H1 (cell line): Measurements from ENCODE around the gene CT47B1. TPM values are rescaled to one million over a fixed set of nuclear protein-coding genes. Genes with fewer than 3 reads are reported as not detected.

Source experiments
- CTCF ChIA-PET: fragments of 300-600 bp; sonication (Branson Sonifier 250); formaldehyde crosslinking; loops from one replicate; lab custom pipeline; 2021; ENCODE audit not compliant: partially characterized antibody; lab: Charles Lee
- POLR2A ChIA-PET: fragments of 300-600 bp; sonication (Branson Sonifier 250); formaldehyde crosslinking; loops from one replicate; lab custom pipeline; 2021; ENCODE audit warnings: inconsistent platforms; ENCODE audit not compliant: partially characterized antibody; lab: Charles Lee
- DNase-seq, 2 experiments: peaks; one replicate each; pipeline versions ENCODE4 v3.0.0 to v3.0.0-alpha.2; 2010 to 2022; ENCODE audit warnings: low spot score in 2 of 2, low read depth in 1 of 2, mixed read lengths in 1 of 2
- FAIRE-seq: peaks from 2 replicates; lab custom pipeline; 2011; peaks lifted over from hg19 to GRCh38; lab: Jason Lieb, UNC
- H2AFZ ChIP-seq: 2 replicates; pipeline ENCODE4 v1.8.1; 2012; ENCODE audit warnings: low read length, inconsistent platforms
- H2AK5ac ChIP-seq: 2 replicates; pipeline ENCODE4 v1.6.1; 2013; ENCODE audit warnings: low read depth, low read length
- H2BK120ac ChIP-seq: replicated peaks from 2 replicates; pipeline ENCODE3; 2013; ENCODE audit warnings: low read depth, low read length, inconsistent platforms
- H2BK12ac ChIP-seq: 2 replicates; pipeline ENCODE4 v1.6.1; 2013; ENCODE audit warnings: low read depth, low read length
- H2BK15ac ChIP-seq: 2 replicates; pipeline ENCODE4 v1.6.1; 2013; ENCODE audit warnings: low read length
- H2BK20ac ChIP-seq: 2 replicates; pipeline ENCODE4 v1.6.1; 2013; ENCODE audit warnings: low read length
- H2BK5ac ChIP-seq: 2 replicates; pipeline ENCODE4 v1.6.1; 2013; ENCODE audit warnings: low read depth, low read length
- H3K14ac ChIP-seq: 2 replicates; pipeline ENCODE4 v1.6.1; 2013; ENCODE audit warnings: inconsistent platforms; ENCODE audit not compliant: insufficient read length
- H3K18ac ChIP-seq: 2 replicates; pipeline ENCODE4 v1.6.1; 2013; ENCODE audit warnings: low read length; ENCODE audit errors: extremely low read depth
- H3K23ac ChIP-seq: 2 replicates; pipeline ENCODE4 v1.6.1; 2013; ENCODE audit warnings: inconsistent platforms; ENCODE audit not compliant: insufficient read length
- H3K23me2 ChIP-seq: 2 replicates; pipeline ENCODE4 v1.6.1; 2013; ENCODE audit warnings: low read depth, low read length
- H3K27ac ChIP-seq: 2 replicates; pipeline ENCODE4 v1.6.1; 2011; ENCODE audit warnings: low read depth, low read length, inconsistent platforms
- H3K27me3 ChIP-seq, 4 experiments: replicated peaks in 1 of 4; 1 replicate in 1 of 4; 2 replicates in 3 of 4; pipeline versions ENCODE4 v1.6.1 to v1.8.1; 2011 to 2013; ENCODE audit warnings: low read length in 3 of 4, mild to moderate bottlenecking in 3 of 4, inconsistent platforms in 2 of 4, mixed read lengths in 2 of 4, moderate library complexity in 1 of 4; ENCODE audit not compliant: control insufficient read depth in 3 of 4, insufficient read depth in 3 of 4; ENCODE audit errors: extremely low read depth in 1 of 4
- H3K36me3 ChIP-seq, 4 experiments: 2 replicates each; pipeline versions ENCODE4 v1.6.1 to v1.8.1; 2011 to 2013; ENCODE audit warnings: mild to moderate bottlenecking in 4 of 4, low read length in 3 of 4, moderate library complexity in 2 of 4, control low read depth in 1 of 4, inconsistent platforms in 1 of 4; ENCODE audit not compliant: insufficient read depth in 4 of 4, control insufficient read depth in 2 of 4
- H3K4ac ChIP-seq: replicated peaks from 2 replicates; pipeline ENCODE3; 2013; ENCODE audit warnings: low read length, low read depth, mixed read lengths, inconsistent platforms; ENCODE audit not compliant: insufficient read length
- H3K4me1 ChIP-seq, 4 experiments: replicated peaks in 1 of 4; 1 replicate in 1 of 4; 2 replicates in 3 of 4; pipeline versions ENCODE4 v1.6.1 to v1.8.1; 2011 to 2013; ENCODE audit warnings: low read length in 3 of 4, inconsistent platforms in 2 of 4, mixed read lengths in 1 of 4; ENCODE audit not compliant: insufficient read depth in 4 of 4, control insufficient read depth in 3 of 4
- H3K4me2 ChIP-seq, 2 experiments: 2 replicates each; pipeline versions ENCODE4 v1.6.1 to v1.8.1; 2011 to 2013; ENCODE audit warnings: low read depth in 2 of 2, low read length in 2 of 2, control low read depth in 1 of 2, inconsistent platforms in 1 of 2, mild to moderate bottlenecking in 1 of 2; ENCODE audit not compliant: insufficient read depth in 1 of 2
- H3K4me3 ChIP-seq, 4 experiments: fragments of 200-600, 300-600 bp in 1 of 4; sonication (generic), shearing (Covaris generic), sonication (Bioruptor Twin) in 1 of 4; 2 replicates each; pipeline versions ENCODE4 v1.5.1 to v1.8.1; 2011 to 2016; ENCODE audit warnings: low read length in 4 of 4, low read depth in 3 of 4, control low read depth in 2 of 4, inconsistent platforms in 2 of 4, mild to moderate bottlenecking in 2 of 4, mixed read lengths in 1 of 4, moderate library complexity in 1 of 4; ENCODE audit not compliant: insufficient read depth in 2 of 4; ENCODE audit errors: extremely low read depth in 1 of 4
- H3K56ac ChIP-seq: replicated peaks from 2 replicates; pipeline ENCODE3; 2013; ENCODE audit warnings: low read depth, mild to moderate bottlenecking, mixed read lengths, low read length, inconsistent platforms; ENCODE audit not compliant: insufficient read length
- H3K79me1 ChIP-seq: 2 replicates; pipeline ENCODE4 v1.6.1; 2013; ENCODE audit warnings: low read depth, low read length, control low read depth
- H3K79me2 ChIP-seq, 2 experiments: 2 replicates each; pipeline versions ENCODE4 v1.6.1 to v1.8.1; 2012 to 2013; ENCODE audit warnings: low read length in 2 of 2, mild to moderate bottlenecking in 2 of 2, inconsistent platforms in 1 of 2; ENCODE audit not compliant: insufficient read depth in 2 of 2, control insufficient read depth in 1 of 2
- H3K9ac ChIP-seq, 4 experiments: replicated peaks in 1 of 4; 1 replicate in 1 of 4; 2 replicates in 3 of 4; pipeline versions ENCODE4 v1.6.1 to v1.8.1; 2011 to 2013; ENCODE audit warnings: low read depth in 3 of 4, low read length in 3 of 4, control low read depth in 2 of 4, mild to moderate bottlenecking in 2 of 4, moderate library complexity in 2 of 4, inconsistent platforms in 1 of 4; ENCODE audit errors: extremely low read depth in 1 of 4
- H3K9me3 ChIP-seq, 2 experiments: 2 replicates each; pipeline versions ENCODE4 v1.6.1 to v1.8.1; 2012 to 2013; ENCODE audit warnings: mild to moderate bottlenecking in 2 of 2, moderate library complexity in 2 of 2, control low read depth in 1 of 2, inconsistent platforms in 1 of 2, low read depth in 1 of 2, low read length in 1 of 2, mixed read lengths in 1 of 2; ENCODE audit not compliant: insufficient read depth in 2 of 2
- H4K20me1 ChIP-seq, 2 experiments: replicated peaks in 1 of 2; 2 replicates each; pipeline versions ENCODE3 to v1.8.1; 2011 to 2013; ENCODE audit warnings: inconsistent platforms in 2 of 2, low read length in 2 of 2, mild to moderate bottlenecking in 1 of 2; ENCODE audit not compliant: insufficient read depth in 2 of 2, control insufficient read depth in 1 of 2
- H4K5ac ChIP-seq: 2 replicates; pipeline ENCODE4 v1.6.1; 2013; ENCODE audit warnings: low read length, low read depth, mixed read lengths, inconsistent platforms; ENCODE audit not compliant: insufficient read length
- H4K8ac ChIP-seq: 2 replicates; pipeline ENCODE4 v1.8.0; 2013; ENCODE audit warnings: mild to moderate bottlenecking, moderate library complexity, low read length, inconsistent platforms; ENCODE audit not compliant: insufficient read depth; ENCODE audit errors: extremely low read depth
- H4K91ac ChIP-seq: replicated peaks from 2 replicates; pipeline ENCODE3; 2013; ENCODE audit warnings: low read length, mixed read lengths, inconsistent platforms; ENCODE audit not compliant: insufficient read length
- MAX ChIP-seq: IDR thresholded peaks from 2 replicates; pipeline ENCODE4 v1.6.1; 2012; ENCODE audit warnings: inconsistent platforms
- WGBS, 2 experiments: shearing (Covaris generic) in 1 of 2; methylation state at CpG; one replicate each; pipeline versions ENCODE4 v1.1.6 to v1.1.7; 2013 to 2015; ENCODE audit warnings: low lambda C conversion rate in 2 of 2, mixed read lengths in 2 of 2, inconsistent platforms in 1 of 2, low coverage in 1 of 2, missing lambda C conversion rate in 1 of 2; ENCODE audit not compliant: insufficient replicate concordance in 2 of 2, insufficient coverage in 1 of 2, insufficient read length in 1 of 2; ENCODE audit errors: extremely low coverage in 1 of 2, missing lambda C conversion rate in 1 of 2; 5-methylcytosine and 5-hydroxymethylcytosine counted together
- polyA plus RNA-seq, 7 experiments: library from polyadenylated mRNA; depleted of rRNA in 3 of 7; stranded (reverse) in 5 of 7; unstranded in 2 of 7; fragments of >200 nt in 5 of 7; fragments of 200-250 nt in 2 of 7; gene quantifications; 1 replicate in 5 of 7; 2 replicates in 1 of 7; 4 replicates in 1 of 7; pipeline versions ENCODE4 v1.2.1 to v1.2.3, GENCODE V29; 2011 to 2013; ENCODE audit warnings: missing spikeins in 2 of 7, mixed read lengths in 2 of 7
- total RNA-seq: library from RNA; stranded (reverse); fragmentation: NEBNext Ultra II Directional; extraction: Animal tissue kit (Norgen Biotek cat#: 25700); gene quantifications from 2 replicates; pipeline ENCODE4 v1.2.1, GENCODE V29; 2021

Gene CT47B1
- total and polyA plus RNA-seq, 2 of the 8 experiments (the other 6 are each of a cell fraction or from before 2014, with no cell fraction given) = not detected

- Histone ChIP-seq H3K4me3 (no peak overlapping the region), H4K8ac (no peak overlapping the region), H4K91ac (no peak overlapping the region), H3K9me3 (0 out of 4 replicates have a peak, but pooled peaks cover 0 to 4% of the 10 kb centered on the region in 2 experiments)
- TF ChIP-seq MAX = no peak
- TF ChIP-seq, all 59 proteins: peak for 0
- POLR2A ChIA-PET = no interaction called here
- Histone ChIP-seq H3K23ac (no peak overlapping the region), H3K4ac (no peak overlapping the region), H2BK20ac (no peak overlapping the region), H3K4me1 (no peaks in the 10 kb centered on the region), H3K14ac (no peak overlapping the region), H3K27ac (no peak overlapping the region), H3K79me1 (no peaks in the 10 kb centered on the region), H3K56ac (no peak overlapping the region), H2BK5ac (no peak overlapping the region), H3K4me2 (no peak overlapping the region), H3K27me3 (peaks cover 0 to 3% (median 0%) of the 10 kb centered on the region in 4 experiments; a peak in 1 of 7 replicates), H3K36me3 (no peaks in the 10 kb centered on the region), H3K79me2 (no peaks in the 10 kb centered on the region), H2AFZ (no peak overlapping the region), H3K18ac (no peak overlapping the region), H3K23me2 (no peaks in the 10 kb centered on the region), H4K20me1 (no peaks in the 10 kb centered on the region), H3K9ac (no peak overlapping the region), H2BK120ac (no peak overlapping the region), H4K5ac (no peak overlapping the region), H2BK12ac (no peak overlapping the region), H2BK15ac (no peak overlapping the region), H2AK5ac (no peak overlapping the region)
- DNase-seq = no peak
- 82% methylated on average over 1 of the region's 1 CpG; no CpG with 5 or more reads in 1 of the 2 experiments for WGBS, 2 experiments
- CTCF ChIA-PET = no interaction called here
- no peak for FAIRE-seq
Measured at GRCh38 chrX:120824021-120824420, 51.6 kb downstream of the CT47B1 start.
